HUDEP-2 (cell line): ENCODE results near the gene GDF10.

Source experiments
- DNase-seq, 76 experiments: peaks; one replicate each; lab custom pipeline; 2025; ENCODE audit not compliant: unreplicated experiment in 76 of 76; lab: John Stamatoyannopoulos, UW

Gene GDF10

GRCh38 chr10:47331491-47331890, 31.5 kb downstream of the GDF10 start:
- no peak for DNase-seq

- no peak for DNase-seq
Measured at GRCh38 chr10:47331954-47332353, 32.0 kb downstream of the GDF10 start.

GRCh38 chr10:47332371-47332770, 32.4 kb downstream of the GDF10 start:
- no peak for DNase-seq

- DNase-seq, result no peak
Measured at GRCh38 chr10:47332946-47333345, 32.9 kb downstream of the GDF10 start.

GRCh38 chr10:47333532-47333931, 33.5 kb downstream of the GDF10 start:
- no peak for DNase-seq

- no peak for DNase-seq
Measured at GRCh38 chr10:47334466-47335295, 34.7 kb downstream of the GDF10 start.

- no peak for DNase-seq
Measured at GRCh38 chr10:47335906-47336305, 35.9 kb downstream of the GDF10 start.

- DNase-seq, result peak in 5 of 76 experiments; percentile 1 to 62 (median 15)
Measured at GRCh38 chr10:47336387-47337134, 36.6 kb downstream of the GDF10 start.

- DNase-seq, result no peak
Measured at GRCh38 chr10:47337310-47337709, 37.3 kb downstream of the GDF10 start.

GRCh38 chr10:47339186-47339735, 39.3 kb downstream of the GDF10 start:
- DNase-seq, result no peak

GRCh38 chr10:47339759-47340607, 40.0 kb downstream of the GDF10 start:
- no peak for DNase-seq

- DNase-seq, result peak in 55 of 76 experiments; percentile 1 to 72 (median 28)
Measured at GRCh38 chr10:47340608-47341170, 40.7 kb downstream of the GDF10 start.

GRCh38 chr10:47344996-47345870, 45.2 kb downstream of the GDF10 start:
- no peak for DNase-seq

- DNase-seq, result no peak
Measured at GRCh38 chr10:47346581-47347302, 46.7 kb downstream of the GDF10 start.

GRCh38 chr10:47347303-47347675, 47.3 kb downstream of the GDF10 start:
- DNase-seq, result no peak

GRCh38 chr10:47348138-47348651, 48.2 kb downstream of the GDF10 start, which contains the start of gene RBP3:
Gene RBP3, plus strand, starts transcription at chr10:47348363. Its CDS starts 122 bp downstream, at chr10:47348485.
- DNase-seq, result no peak

GRCh38 chr10:47348661-47349470, 48.9 kb downstream of the GDF10 start:
- no peak for DNase-seq

GRCh38 chr10:47349516-47349915, 49.5 kb downstream of the GDF10 start:
- DNase-seq, result no peak
